Peyer's patch (tissue), 4 donors: ENCODE measurements around the gene NANS. TPM values are rescaled to one million over a fixed set of nuclear protein-coding genes. Genes with fewer than 3 reads are reported as not detected.
A peak's percentile ranks its signal among the peaks of the same experiment; 100 is the strongest.

Experiments used
- DNase-seq, 3 donors: peaks; one replicate each; pipeline ENCODE4 v3.0.0-alpha.2; 2017 to 2019
- H3K27ac ChIP-seq, 4 donors: fragments of 200-600 bp; sonication (generic); one replicate each; pipeline ENCODE4 v1.5.1; 2016 to 2019
- H3K27me3 ChIP-seq, 2 donors: fragments of 200-600 bp; sonication (generic); one replicate each; pipeline ENCODE4 v1.5.1; 2019
- H3K36me3 ChIP-seq, 3 donors: fragments of 200-600 bp; sonication (generic); one replicate each; pipeline ENCODE4 v1.5.1; 2016 to 2019
- H3K4me1 ChIP-seq, 4 donors: fragments of 200-600 bp; sonication (generic); one replicate each; pipeline ENCODE4 v1.5.1; 2016 to 2019
- H3K4me3 ChIP-seq, 4 donors: fragments of 200-600 bp; sonication (generic); 1 replicate in 3 of 4; 2 replicates in 1 of 4; pipeline ENCODE4 v1.5.1; 2016 to 2019; ENCODE audit warnings: mild to moderate bottlenecking in 1 of 4
- H3K9me3 ChIP-seq, 4 donors: fragments of 200-600 bp; sonication (generic); one replicate each; pipeline ENCODE4 v1.5.1; 2016 to 2019; ENCODE audit warnings: mild to moderate bottlenecking in 1 of 4
- POLR2A ChIP-seq, 2 donors: fragments of 450-650 bp; IDR thresholded peaks; one replicate each; pipeline ENCODE4 v1.5.1; 2017; ENCODE audit warnings: antibody characterized with exemption in 2 of 2, mild to moderate bottlenecking in 2 of 2, moderate library complexity in 2 of 2
- total RNA-seq, 4 donors: library from RNA; depleted of rRNA; stranded (reverse); fragments of >200 nt; gene quantifications; one replicate each; pipeline ENCODE4 v1.1.0, GENCODE V29; 2016
- TF ChIP-seq, protein P1 (sequence below), 6 experiments: fragments of 450-650 bp in 4 of 6; fragments of 200-600 bp in 2 of 6; sonication (generic) in 1 of 6; IDR thresholded peaks; one replicate each; pipeline ENCODE4 v1.5.1; 2017 to 2019; ENCODE audit warnings: antibody characterized with exemption in 6 of 6, mild to moderate bottlenecking in 3 of 6, moderate library complexity in 1 of 6

The NANS gene
- total RNA-seq, 4 donors from 2014 or later, result 46.4 to 90.8 (median 76.7) TPM

- Histone ChIP-seq H3K27ac (no peak overlapping the region), H3K4me1 (no peaks in the 10 kb centered on the region), H3K9me3 (no peaks in the 10 kb centered on the region), H3K4me3 (no peak overlapping the region), H3K36me3 (no peaks in the 10 kb centered on the region), H3K27me3 (no peaks in the 10 kb centered on the region)
- TF ChIP-seq POLR2A (IDR thresholded peaks at IDR 0.05), result no peak
- TF ChIP-seq, protein P1, sequence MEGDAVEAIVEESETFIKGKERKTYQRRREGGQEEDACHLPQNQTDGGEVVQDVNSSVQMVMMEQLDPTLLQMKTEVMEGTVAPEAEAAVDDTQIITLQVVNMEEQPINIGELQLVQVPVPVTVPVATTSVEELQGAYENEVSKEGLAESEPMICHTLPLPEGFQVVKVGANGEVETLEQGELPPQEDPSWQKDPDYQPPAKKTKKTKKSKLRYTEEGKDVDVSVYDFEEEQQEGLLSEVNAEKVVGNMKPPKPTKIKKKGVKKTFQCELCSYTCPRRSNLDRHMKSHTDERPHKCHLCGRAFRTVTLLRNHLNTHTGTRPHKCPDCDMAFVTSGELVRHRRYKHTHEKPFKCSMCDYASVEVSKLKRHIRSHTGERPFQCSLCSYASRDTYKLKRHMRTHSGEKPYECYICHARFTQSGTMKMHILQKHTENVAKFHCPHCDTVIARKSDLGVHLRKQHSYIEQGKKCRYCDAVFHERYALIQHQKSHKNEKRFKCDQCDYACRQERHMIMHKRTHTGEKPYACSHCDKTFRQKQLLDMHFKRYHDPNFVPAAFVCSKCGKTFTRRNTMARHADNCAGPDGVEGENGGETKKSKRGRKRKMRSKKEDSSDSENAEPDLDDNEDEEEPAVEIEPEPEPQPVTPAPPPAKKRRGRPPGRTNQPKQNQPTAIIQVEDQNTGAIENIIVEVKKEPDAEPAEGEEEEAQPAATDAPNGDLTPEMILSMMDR (IDR thresholded peaks at IDR 0.05), result no peak
- no peak for DNase-seq
These were observed 9.5 kb upstream of the NANS start for GRCh38 chr9:98047002-98047401.

- DNase-seq, result no peak
- no peak overlapping the region for H3K4me3 ChIP-seq
- no peak overlapping the region for H3K27ac ChIP-seq
- no peaks in the 10 kb centered on the region for H3K36me3 ChIP-seq
- H3K9me3 ChIP-seq, result no peaks in the 10 kb centered on the region
- no peaks in the 10 kb centered on the region for H3K4me1 ChIP-seq
- H3K27me3 ChIP-seq, result no peaks in the 10 kb centered on the region
- TF ChIP-seq POLR2A (IDR thresholded peaks at IDR 0.05), result no peak
- TF ChIP-seq, protein P1 (IDR thresholded peaks at IDR 0.05), result no peak
These were observed 7.1 kb upstream of the NANS start for GRCh38 chr9:98049288-98050072.

- Histone ChIP-seq H3K4me3 (no peak overlapping the region), H3K27ac (no peak overlapping the region), H3K4me1 (no peaks in the 10 kb centered on the region), H3K9me3 (no peaks in the 10 kb centered on the region), H3K27me3 (no peaks in the 10 kb centered on the region), H3K36me3 (no peaks in the 10 kb centered on the region)
- no peak for DNase-seq
- TF ChIP-seq, protein P1 (IDR thresholded peaks at IDR 0.05), result no peak
- no peak for TF ChIP-seq POLR2A (IDR thresholded peaks at IDR 0.05)
These were observed 6.2 kb upstream of the NANS start for GRCh38 chr9:98050351-98050750.

- Histone ChIP-seq H3K27me3 (no peaks in the 10 kb centered on the region), H3K9me3 (no peaks in the 10 kb centered on the region), H3K4me1 (peaks cover 0 to 16% (median 0%) of the 10 kb centered on the region in 4 donors), H3K4me3 (no peak overlapping the region), H3K27ac (no peak overlapping the region), H3K36me3 (no peaks in the 10 kb centered on the region)
- no peak for DNase-seq
- TF ChIP-seq, protein P1 (IDR thresholded peaks at IDR 0.05), result no peak
- TF ChIP-seq POLR2A (IDR thresholded peaks at IDR 0.05), result no peak
These were observed 2.1 kb upstream of the NANS start for GRCh38 chr9:98054376-98054951.

GRCh38 chr9:98057138-98057799 is 737 bp downstream of the NANS start:
- peak overlapping the region; percentile 93 to 98 (median 96) for H3K27ac ChIP-seq
- TF ChIP-seq, protein P1 (IDR thresholded peaks at IDR 0.05), result no peak
- no peak for TF ChIP-seq POLR2A (IDR thresholded peaks at IDR 0.05)

More at GRCh38 chr9:98057138-98057799, 737 bp downstream of the NANS start:
- Histone ChIP-seq H3K36me3 (peaks cover 0 to 18% (median 0%) of the 10 kb centered on the region in 3 donors), H3K4me3 (peak overlapping the region; percentile 74 to 99 (median 89)), H3K9me3 (no peaks in the 10 kb centered on the region), H3K27me3 (no peaks in the 10 kb centered on the region), H3K4me1 (peaks cover 0 to 19% (median 0%) of the 10 kb centered on the region in 4 donors)
- no peak for DNase-seq
